ENCODE results near the gene AQR. TPM values are rescaled to one million over a fixed set of nuclear protein-coding genes. Genes with fewer than 3 reads are reported as not detected.

The AQR gene
- total RNA-seq, 1 donor from 2014 or later = 17.3 TPM

- no peak for TF ChIP-seq CTCF (conservative IDR thresholded peaks at IDR 0.05; ENCODE audit: low read depth, low read length)
- no peak for DNase-seq (ENCODE audit: low read depth)
- H3K4me3 ChIP-seq (ENCODE audit: low read depth, low read length) = no peak overlapping the region
Measured at GRCh38 chr15:34850121-34850520, 119.4 kb downstream of the AQR start.

GRCh38 chr15:34849364-34849959 is 120.1 kb downstream of the AQR start:
- no peak for DNase-seq (ENCODE audit: low read depth)
- TF ChIP-seq CTCF (conservative IDR thresholded peaks at IDR 0.05; ENCODE audit: low read depth, low read length) = no peak
- no peak overlapping the region for H3K4me3 ChIP-seq (ENCODE audit: low read depth, low read length)

GRCh38 chr15:34847598-34847997 is 121.9 kb downstream of the AQR start:
- H3K4me3 ChIP-seq (ENCODE audit: low read depth, low read length) = no peak overlapping the region
- DNase-seq (ENCODE audit: low read depth) = no peak
- no peak for TF ChIP-seq CTCF (conservative IDR thresholded peaks at IDR 0.05; ENCODE audit: low read depth, low read length)

- no peak overlapping the region for H3K4me3 ChIP-seq (ENCODE audit: low read depth, low read length)
- DNase-seq (ENCODE audit: low read depth) = no peak
- TF ChIP-seq CTCF (conservative IDR thresholded peaks at IDR 0.05; ENCODE audit: low read depth, low read length) = no peak
Measured at GRCh38 chr15:34841262-34841725, 128.2 kb downstream of the AQR start.

GRCh38 chr15:34838282-34838681 is 131.3 kb downstream of the AQR start:
- TF ChIP-seq CTCF (conservative IDR thresholded peaks at IDR 0.05; ENCODE audit: low read depth, low read length) = no peak
- DNase-seq (ENCODE audit: low read depth) = no peak
- no peak overlapping the region for H3K4me3 ChIP-seq (ENCODE audit: low read depth, low read length)

- DNase-seq (ENCODE audit: low read depth) = peak; percentile 70
- no peak for TF ChIP-seq CTCF (conservative IDR thresholded peaks at IDR 0.05; ENCODE audit: low read depth, low read length)
- H3K4me3 ChIP-seq (ENCODE audit: low read depth, low read length) = no peak overlapping the region
Measured at GRCh38 chr15:34837246-34838016, 132.1 kb downstream of the AQR start.
